SU-DHL-6 (cell line): ENCODE data around the gene TWIST2.

Experiments used
- H2AFZ ChIP-seq: fragments of 200-600 bp; sonication (generic); 2 replicates; pipeline ENCODE4 v1.6.1; 2014; ENCODE audit warnings: low read depth, mild to moderate bottlenecking, moderate library complexity, mixed read lengths, antibody characterized with exemption, low read length; ENCODE audit not compliant: severe bottlenecking
- H3F3A ChIP-seq: fragments of 200-600 bp; shearing (Covaris generic); 2 replicates; pipeline ENCODE4 v1.6.0; 2016; ENCODE audit warnings: antibody characterized with exemption, mild to moderate bottlenecking; ENCODE audit not compliant: insufficient read depth
- H3K27ac ChIP-seq: fragments of 200-600 bp; sonication (generic); 2 replicates; pipeline ENCODE4 v1.5.1; 2016; ENCODE audit warnings: low read depth, mild to moderate bottlenecking, low read length, moderate library complexity, mixed read lengths
- H3K27me3 ChIP-seq: fragments of 200-600 bp; sonication (generic), shearing (Covaris generic); 2 replicates; pipeline ENCODE4 v1.6.0; 2014; ENCODE audit warnings: mild to moderate bottlenecking, low read length
- H3K36me3 ChIP-seq: fragments of 200-600 bp; sonication (generic); 2 replicates; pipeline ENCODE4 v1.6.1; 2014; ENCODE audit warnings: mild to moderate bottlenecking, low read length, mixed read lengths
- H3K4me2 ChIP-seq: fragments of 300-600, 200-600 bp; shearing (Covaris generic), sonication (generic); 2 replicates; pipeline ENCODE4 v1.6.0; 2014; ENCODE audit warnings: low read length, low read depth, mild to moderate bottlenecking; ENCODE audit not compliant: poor library complexity, severe bottlenecking
- H3K4me3 ChIP-seq: fragments of 200-600 bp; sonication (generic); 2 replicates; pipeline ENCODE4 v1.5.1; 2014; ENCODE audit warnings: antibody characterized with exemption, low read length, mild to moderate bottlenecking, mixed read lengths; ENCODE audit not compliant: insufficient read depth, poor library complexity, severe bottlenecking
- H3K79me2 ChIP-seq: fragments of 200-600 bp; sonication (generic); 2 replicates; pipeline ENCODE4 v1.6.1; 2014; ENCODE audit warnings: mild to moderate bottlenecking, low read length, moderate library complexity; ENCODE audit not compliant: insufficient read depth
- H3K9ac ChIP-seq: fragments of 200-600 bp; sonication (generic); 2 replicates; pipeline ENCODE4 v1.7.0; 2014; ENCODE audit warnings: mild to moderate bottlenecking, low read length
- H3K9me2 ChIP-seq: fragments of 200-600 bp; sonication (generic); replicated peaks from 2 replicates; pipeline ENCODE4 v1.6.1; 2014; ENCODE audit warnings: low read length; ENCODE audit not compliant: insufficient read depth
- H3K9me3 ChIP-seq: fragments of 200-600 bp; sonication (generic); 2 replicates; pipeline ENCODE4 v1.6.1; 2014; ENCODE audit warnings: low read length, mixed read lengths; ENCODE audit not compliant: insufficient read depth
- H4K20me1 ChIP-seq: fragments of 200-600 bp; sonication (generic); 2 replicates; pipeline ENCODE4 v1.6.1; 2014; ENCODE audit warnings: low read depth, mild to moderate bottlenecking, antibody characterized with exemption, low read length, moderate library complexity, mixed read lengths
- CTCF ChIP-seq: fragments of 200-600 bp; sonication (generic); IDR thresholded peaks from one replicate; pipeline ENCODE4 v1.5.1; 2017; ENCODE audit warnings: antibody characterized with exemption, mild to moderate bottlenecking, low read length, moderate library complexity; ENCODE audit not compliant: insufficient read depth, poor library complexity, severe bottlenecking
- EZH2phosphoT487 ChIP-seq: fragments of 200-600 bp; sonication (generic), shearing (Covaris generic); conservative IDR thresholded peaks from 2 replicates; pipeline ENCODE4 v1.6.1; 2018; ENCODE audit warnings: mild to moderate bottlenecking, antibody characterized with exemption, low read length, moderate library complexity, mixed read lengths

TWIST2 gene

GRCh38 chr2:238855891-238856580, 8.2 kb downstream of the TWIST2 start:
- no peak overlapping the region for H3K27ac ChIP-seq
- no peaks in the 10 kb centered on the region for H3K27me3 ChIP-seq
- H3K9me2 ChIP-seq = no peaks in the 10 kb centered on the region
- H4K20me1 ChIP-seq = no peaks in the 10 kb centered on the region
- no peak overlapping the region for H2AFZ ChIP-seq
- no peaks in the 10 kb centered on the region for H3K9me3 ChIP-seq
- no peak overlapping the region for H3K4me2 ChIP-seq
- H3K79me2 ChIP-seq = no peaks in the 10 kb centered on the region
- no peak overlapping the region for H3K4me3 ChIP-seq
- no peak overlapping the region for H3K9ac ChIP-seq
- no peaks in the 10 kb centered on the region for H3K36me3 ChIP-seq
- H3F3A ChIP-seq = no peaks in the 10 kb centered on the region
- TF ChIP-seq EZH2phosphoT487 (no peak), CTCF (no peak)

- H3K9me3 ChIP-seq = no peaks in the 10 kb centered on the region
- H3K36me3 ChIP-seq = no peaks in the 10 kb centered on the region
- H3K79me2 ChIP-seq = no peaks in the 10 kb centered on the region
- no peak overlapping the region for H2AFZ ChIP-seq
- no peaks in the 10 kb centered on the region for H4K20me1 ChIP-seq
- no peak overlapping the region for H3K9ac ChIP-seq
- no peak overlapping the region for H3K4me2 ChIP-seq
- H3K9me2 ChIP-seq = no peaks in the 10 kb centered on the region
- no peaks in the 10 kb centered on the region for H3F3A ChIP-seq
- TF ChIP-seq EZH2phosphoT487 (no peak), CTCF (no peak)
- H3K27me3 ChIP-seq = no peaks in the 10 kb centered on the region
- H3K4me3 ChIP-seq = no peak overlapping the region
- no peak overlapping the region for H3K27ac ChIP-seq
Observed at GRCh38 chr2:238856713-238857567, 9.1 kb downstream of the TWIST2 start.

- Histone ChIP-seq H3F3A (no peaks in the 10 kb centered on the region), H3K4me2 (no peak overlapping the region), H3K4me3 (no peak overlapping the region), H3K36me3 (no peaks in the 10 kb centered on the region), H3K27ac (no peak overlapping the region), H3K27me3 (no peaks in the 10 kb centered on the region), H3K9me2 (no peaks in the 10 kb centered on the region), H3K9ac (no peak overlapping the region), H3K79me2 (no peaks in the 10 kb centered on the region), H4K20me1 (no peaks in the 10 kb centered on the region), H3K9me3 (no peaks in the 10 kb centered on the region), H2AFZ (no peak overlapping the region)
- no peak for TF ChIP-seq CTCF
- TF ChIP-seq EZH2phosphoT487 = no peak
Observed at GRCh38 chr2:238857959-238858358, 10.1 kb downstream of the TWIST2 start.
